RWPE2 (cell line): ENCODE results near the gene HSPB6.

Experiments used
- ATAC-seq: fragments of 200-7000 bp; cut with Tn5 transposase; 3 replicates; pipeline ENCODE4 v1.9.1; 2021; ENCODE audit warnings: low read depth
- DNase-seq: peaks from one replicate; pipeline ENCODE4 v3.0.0-alpha.2; 2020; ENCODE audit warnings: low spot score
- H3K27ac ChIP-seq: fragments of 450-650 bp; 2 replicates; pipeline ENCODE4 v1.5.1; 2017; ENCODE audit warnings: mild to moderate bottlenecking; ENCODE audit not compliant: poor library complexity, severe bottlenecking
- H3K27me3 ChIP-seq: fragments of 250-450 bp; sonication (Bioruptor Pico); 2 replicates; pipeline ENCODE4 v1.5.1; 2021; ENCODE audit warnings: mild to moderate bottlenecking, moderate library complexity; ENCODE audit not compliant: insufficient read depth, poor library complexity, severe bottlenecking
- H3K36me3 ChIP-seq: fragments of 250-450 bp; sonication (Bioruptor Pico); 2 replicates; pipeline ENCODE4 v1.5.1; 2020; ENCODE audit warnings: low read depth, mild to moderate bottlenecking, moderate library complexity
- H3K4me1 ChIP-seq: fragments of 250-450 bp; sonication (Bioruptor Pico); 2 replicates; pipeline ENCODE4 v1.5.1; 2021; ENCODE audit warnings: mild to moderate bottlenecking, moderate library complexity; ENCODE audit not compliant: insufficient read depth, poor library complexity, severe bottlenecking
- H3K4me3 ChIP-seq: fragments of 250-450 bp; sonication (Bioruptor Pico); 2 replicates; pipeline ENCODE4 v1.5.1; 2021; ENCODE audit warnings: mild to moderate bottlenecking, moderate library complexity; ENCODE audit not compliant: severe bottlenecking
- H3K9me3 ChIP-seq: fragments of 250-450 bp; sonication (Bioruptor Pico); 2 replicates; pipeline ENCODE4 v1.5.1; 2021; ENCODE audit warnings: mild to moderate bottlenecking, moderate library complexity; ENCODE audit not compliant: severe bottlenecking
- CTCF ChIP-seq: fragments of 450-650 bp; IDR thresholded peaks from one replicate; pipeline ENCODE4 v1.5.1; 2017; ENCODE audit warnings: mild to moderate bottlenecking, moderate library complexity; ENCODE audit not compliant: poor library complexity, severe bottlenecking

Gene HSPB6

DNA sequence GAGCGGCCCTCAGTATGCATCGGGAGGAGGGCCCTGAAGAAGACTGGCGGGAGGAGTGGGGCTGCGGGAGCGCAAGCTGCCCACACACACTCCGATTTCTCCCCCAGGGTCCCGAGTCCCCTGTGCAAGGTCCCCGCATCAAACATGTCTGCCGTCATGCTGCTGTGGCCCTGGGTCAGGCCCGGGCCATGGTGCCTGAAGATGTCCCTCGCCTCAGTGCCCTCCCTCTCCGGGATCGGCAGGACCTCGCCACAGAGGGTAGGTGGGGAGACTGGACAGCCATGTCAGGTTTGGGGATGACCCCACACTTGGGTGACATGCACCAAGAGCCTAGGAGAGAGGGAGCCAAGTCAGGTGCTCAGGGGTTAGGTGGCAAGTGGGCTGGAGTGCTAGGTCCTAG, 34.4 kb downstream of the HSPB6 start:
- H3K36me3 ChIP-seq: peaks cover 69% of the 10 kb centered on the region
- no peaks in the 10 kb centered on the region for H3K9me3 ChIP-seq
- no peak overlapping the region for H3K4me3 ChIP-seq
- TF ChIP-seq CTCF: no peak
- no peaks in the 10 kb centered on the region for H3K27me3 ChIP-seq
- DNase-seq (no peak), ATAC-seq (no peak)
- no peak overlapping the region for H3K27ac ChIP-seq
- H3K4me1 ChIP-seq: no peaks in the 10 kb centered on the region

GRCh38 chr19:35721374-35721773, 35.5 kb downstream of the HSPB6 start:
- TF ChIP-seq CTCF: no peak
- H3K9me3 ChIP-seq: no peaks in the 10 kb centered on the region
- no peak overlapping the region for H3K4me3 ChIP-seq
- peak; percentile 46 for DNase-seq
- no peak overlapping the region for H3K27ac ChIP-seq
- no peak for ATAC-seq
- H3K27me3 ChIP-seq: no peaks in the 10 kb centered on the region
- no peaks in the 10 kb centered on the region for H3K4me1 ChIP-seq
- peaks cover 60% of the 10 kb centered on the region for H3K36me3 ChIP-seq

- Histone ChIP-seq H3K4me1 (no peaks in the 10 kb centered on the region), H3K9me3 (no peaks in the 10 kb centered on the region), H3K27ac (no peak overlapping the region), H3K27me3 (no peaks in the 10 kb centered on the region), H3K36me3 (peaks cover 53% of the 10 kb centered on the region), H3K4me3 (no peak overlapping the region)
- DNase-seq (peak; percentile 56), ATAC-seq (no peak)
- no peak for TF ChIP-seq CTCF
Observed at GRCh38 chr19:35720648-35721047, 36.2 kb downstream of the HSPB6 start.

- Histone ChIP-seq H3K4me3 (no peak overlapping the region), H3K4me1 (no peaks in the 10 kb centered on the region), H3K27me3 (no peaks in the 10 kb centered on the region), H3K9me3 (no peaks in the 10 kb centered on the region), H3K36me3 (peaks cover 48% of the 10 kb centered on the region), H3K27ac (no peak overlapping the region)
- DNase-seq: no peak
- no peak for TF ChIP-seq CTCF
- no peak for ATAC-seq
Observed at GRCh38 chr19:35720163-35720524, 36.7 kb downstream of the HSPB6 start.

- TF ChIP-seq CTCF: no peak
- Histone ChIP-seq H3K27ac (no peak overlapping the region), H3K4me1 (no peaks in the 10 kb centered on the region), H3K36me3 (peaks cover 42% of the 10 kb centered on the region), H3K9me3 (no peaks in the 10 kb centered on the region), H3K4me3 (peak overlapping the region; percentile 73), H3K27me3 (no peaks in the 10 kb centered on the region)
- peak; percentile 66 for DNase-seq
- no peak for ATAC-seq
Observed at GRCh38 chr19:35719402-35720162, 37.2 kb downstream of the HSPB6 start.
